ENCODE data around the gene SCAF11.

Gene SCAF11

DNA sequence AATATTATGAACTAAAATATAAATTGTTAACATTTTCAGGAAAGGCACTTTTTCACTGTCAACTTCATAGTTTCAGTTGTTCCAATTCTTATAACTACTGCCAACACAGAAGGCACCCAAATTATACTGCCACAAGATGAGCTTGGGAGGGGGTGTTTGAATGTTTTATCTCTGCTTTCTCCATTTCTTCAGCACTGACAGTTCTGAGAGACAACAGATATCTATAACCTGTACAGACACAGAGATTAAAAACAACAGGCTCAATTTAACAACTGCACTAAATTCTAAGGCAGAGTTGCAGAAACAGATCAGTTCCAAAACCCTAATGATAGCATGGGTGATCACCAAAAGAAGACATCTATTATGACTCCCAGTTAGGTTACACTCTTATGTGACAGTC, 12.8 kb downstream of the SCAF11 start:
- no peak for DNase-seq

DNA sequence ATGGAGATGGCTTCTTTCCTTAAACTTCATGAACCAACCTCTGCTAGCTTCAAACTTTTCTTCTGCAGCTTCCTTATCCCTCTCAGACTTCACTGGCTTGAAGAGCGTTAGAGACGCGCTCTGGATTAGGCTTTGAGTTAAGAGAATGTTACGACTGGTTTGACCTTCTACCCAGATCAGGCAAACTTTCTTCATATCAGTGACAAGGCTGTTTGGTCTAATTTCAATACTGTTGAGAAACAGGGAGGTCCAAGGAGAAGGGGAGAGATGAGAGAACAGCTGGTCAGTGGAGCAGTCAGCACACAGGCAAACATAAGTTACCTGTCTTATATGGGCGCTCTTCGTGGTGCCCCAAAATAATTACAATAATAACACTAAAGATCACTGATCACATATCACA, 14.9 kb downstream of the SCAF11 start:
- DNase-seq: no peak

DNA sequence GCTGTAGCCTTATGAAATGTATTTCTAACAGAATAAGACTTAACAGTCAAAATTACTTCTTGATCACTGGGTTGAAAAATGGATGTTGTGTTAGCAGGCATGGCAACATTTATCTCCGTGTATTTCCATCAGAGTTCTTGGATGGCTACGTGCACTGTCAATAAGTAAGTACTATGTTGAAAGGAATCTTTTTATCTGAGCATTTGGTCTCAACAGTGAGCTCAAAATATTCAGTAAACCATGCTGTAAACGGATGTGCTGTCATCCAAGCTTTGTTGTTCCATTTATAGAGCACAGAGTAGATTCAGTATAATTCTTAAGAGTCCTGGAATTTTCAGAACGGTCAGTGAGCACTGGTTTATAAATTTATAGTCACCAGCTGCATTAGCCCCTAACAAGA, 15.5 kb downstream of the SCAF11 start:
- no peak for DNase-seq

DNA sequence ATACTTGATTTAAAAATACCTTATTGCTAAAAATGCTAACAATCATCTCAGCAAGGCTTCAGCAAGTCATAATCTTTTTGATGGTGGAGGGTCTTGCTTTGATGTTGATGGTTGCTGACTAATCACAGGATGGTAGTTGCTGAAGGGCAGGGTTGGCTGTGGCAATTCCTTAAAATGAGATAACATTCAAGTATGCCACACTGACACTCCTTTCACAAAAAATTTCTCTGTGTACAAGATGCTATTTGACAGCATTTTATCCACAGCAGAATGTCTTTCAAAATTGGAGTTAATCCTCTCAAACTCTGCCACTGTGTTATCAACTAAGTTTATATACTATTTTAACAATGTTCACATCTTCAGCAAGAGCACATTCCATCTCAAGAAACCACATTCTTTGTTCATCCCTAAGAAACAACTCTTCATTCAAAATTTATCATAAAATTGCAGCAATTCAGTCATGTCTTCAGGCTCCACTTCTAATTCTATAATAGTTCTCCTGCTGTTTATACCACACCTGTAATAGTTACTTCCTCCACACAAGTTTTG, 16.1 kb downstream of the SCAF11 start:
- DNase-seq: no peak

DNA sequence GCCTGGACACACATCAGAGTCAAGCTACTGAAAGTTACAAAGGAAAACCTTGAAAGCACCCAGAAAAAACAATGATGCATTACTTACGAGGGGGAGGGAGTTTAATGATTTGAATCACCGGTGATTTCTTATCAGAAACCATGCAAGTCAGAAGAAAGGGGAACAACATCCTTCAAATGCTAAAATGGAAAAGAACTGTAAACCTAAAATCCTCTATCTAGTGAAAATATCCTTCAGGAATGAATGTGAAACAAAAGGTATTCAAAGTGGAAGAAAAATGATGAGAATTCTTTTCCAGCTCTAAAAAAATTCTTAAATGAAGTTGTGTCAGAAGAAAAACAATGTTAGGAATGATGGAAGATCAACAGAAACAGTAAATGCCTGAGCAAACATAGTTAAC, 16.8 kb downstream of the SCAF11 start:
- no peak for DNase-seq

DNA sequence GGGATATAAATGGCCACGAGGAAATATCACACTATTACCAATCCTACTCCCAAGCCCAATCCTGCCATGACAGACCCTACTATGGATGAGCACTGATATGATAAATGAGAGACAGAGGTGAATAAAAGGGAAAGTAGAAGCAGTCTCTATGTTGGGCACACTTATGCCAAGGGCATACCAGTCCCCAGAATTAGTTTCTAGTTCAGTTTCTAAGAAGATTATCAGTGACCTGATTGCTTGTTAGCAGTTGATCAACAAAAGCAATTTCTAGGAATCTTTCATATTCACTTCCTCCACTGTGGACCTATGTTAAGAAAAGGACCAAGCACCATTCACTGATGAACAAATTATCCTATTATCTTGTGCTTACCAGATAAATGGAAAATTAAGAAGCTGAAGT, 20.0 kb downstream of the SCAF11 start:
- DNase-seq: no peak

DNA sequence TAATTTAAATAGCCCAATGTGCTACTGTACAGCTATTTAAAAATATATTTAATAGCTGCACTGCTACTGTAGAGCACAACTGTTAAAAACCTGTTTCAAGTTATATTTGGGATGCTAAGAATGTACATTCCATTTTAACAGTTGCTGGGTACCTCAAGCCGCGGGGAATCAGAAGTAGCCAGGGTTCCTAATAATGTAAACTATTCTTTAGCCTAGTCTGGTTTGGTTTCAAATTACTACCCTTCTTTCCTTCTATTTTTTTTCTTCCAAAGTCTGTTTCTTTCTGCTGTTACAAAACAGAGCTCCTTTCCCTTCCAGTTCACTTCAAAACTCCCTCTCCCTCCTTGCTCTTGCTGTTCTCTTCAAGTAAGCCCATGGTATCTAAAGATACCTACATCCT, 21.3 kb downstream of the SCAF11 start:
- no peak for DNase-seq

DNA sequence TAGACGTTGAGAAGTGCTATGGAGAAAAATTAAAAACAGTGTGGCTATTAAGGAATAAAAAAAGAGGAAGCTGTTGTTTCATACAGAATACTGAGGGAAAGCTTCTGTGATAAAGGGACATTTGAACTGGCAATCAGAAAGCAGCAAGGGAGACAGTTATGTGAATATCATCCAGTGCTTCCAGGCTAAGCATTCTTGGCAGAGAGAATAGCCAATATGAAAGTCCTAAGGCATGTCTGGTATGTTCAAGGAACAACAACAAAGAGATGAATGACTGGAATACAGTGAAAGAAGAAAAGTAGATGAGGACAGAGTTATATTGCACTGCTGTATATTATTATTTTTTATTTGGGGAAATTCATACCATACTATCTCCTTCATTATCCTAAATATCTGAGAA, 23.9 kb downstream of the SCAF11 start:
- no peak for DNase-seq

DNA sequence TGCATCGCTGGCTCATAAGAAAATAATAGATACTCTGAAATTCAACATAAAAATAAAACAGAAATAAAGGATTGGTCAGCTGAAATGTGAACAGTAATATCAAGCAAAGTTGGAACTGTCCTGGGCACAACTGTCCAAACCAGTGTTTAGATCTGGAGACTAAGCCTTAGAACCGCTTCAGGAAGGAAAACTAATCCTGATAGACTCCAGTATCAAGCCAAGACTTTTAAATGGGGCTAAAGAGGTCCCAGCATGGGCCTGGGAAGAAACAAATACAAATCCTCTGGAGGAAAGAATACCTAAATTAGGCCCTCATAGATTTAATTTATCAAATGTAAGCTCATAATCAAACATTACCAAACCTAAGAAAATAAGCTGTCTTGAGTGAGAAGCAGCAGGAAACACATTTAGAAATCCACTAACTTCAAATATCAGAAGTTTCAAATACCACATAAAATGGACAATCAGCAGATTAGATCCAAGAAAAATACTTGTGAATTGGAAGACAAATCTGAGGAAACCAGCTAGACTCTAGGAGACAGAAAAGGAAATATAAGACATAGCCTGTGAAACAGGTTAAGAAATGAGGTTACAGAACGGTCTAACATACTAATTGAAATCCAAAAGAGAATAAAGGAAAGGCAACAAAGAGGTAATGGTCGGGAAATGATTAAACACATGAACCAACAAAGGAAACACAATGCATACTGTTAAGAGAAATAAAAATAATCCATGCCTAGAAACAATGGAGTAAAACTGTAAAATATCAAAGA, 27.6 kb downstream of the SCAF11 start:
- DNase-seq: no peak

DNA sequence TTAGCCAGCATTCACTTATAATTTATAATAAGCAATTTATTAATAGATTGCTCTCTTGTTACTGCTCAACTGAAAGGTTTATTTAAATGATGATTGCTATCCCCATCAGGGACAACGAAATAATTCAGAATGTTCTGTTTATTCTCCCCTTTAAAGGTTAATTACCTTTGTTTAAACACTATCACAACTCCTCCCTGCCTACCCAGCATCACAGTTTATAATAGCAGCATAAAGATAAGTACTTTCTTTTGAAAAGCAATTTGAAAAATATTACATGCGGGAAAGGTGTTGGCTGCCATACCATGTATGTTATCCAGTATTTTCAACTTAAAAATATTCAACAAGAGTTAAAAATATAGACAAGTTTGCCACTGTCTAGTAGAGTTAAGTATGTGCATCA, 30.6 kb downstream of the SCAF11 start:
- DNase-seq: peak in 1 of 2 experiments; percentile 25

DNA sequence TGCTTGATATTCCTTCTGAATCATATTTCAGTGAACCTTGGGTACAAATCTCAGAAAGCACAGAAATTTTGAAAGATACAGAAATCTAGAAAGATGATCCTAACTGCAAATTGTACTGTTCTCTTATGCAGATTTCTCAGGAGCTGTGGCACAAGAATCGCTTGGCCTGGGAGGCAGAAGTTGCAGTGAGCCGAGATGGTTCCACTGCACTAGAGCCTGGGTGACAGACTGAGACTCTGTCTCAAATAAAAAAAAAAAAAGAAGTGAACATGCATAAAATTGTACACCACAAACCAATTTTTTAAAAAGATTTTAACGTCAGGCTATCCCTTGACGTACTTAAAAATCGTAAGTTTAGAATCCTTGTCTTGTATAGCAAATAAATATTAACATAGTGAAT, 31.3 kb downstream of the SCAF11 start:
- no peak for DNase-seq

DNA sequence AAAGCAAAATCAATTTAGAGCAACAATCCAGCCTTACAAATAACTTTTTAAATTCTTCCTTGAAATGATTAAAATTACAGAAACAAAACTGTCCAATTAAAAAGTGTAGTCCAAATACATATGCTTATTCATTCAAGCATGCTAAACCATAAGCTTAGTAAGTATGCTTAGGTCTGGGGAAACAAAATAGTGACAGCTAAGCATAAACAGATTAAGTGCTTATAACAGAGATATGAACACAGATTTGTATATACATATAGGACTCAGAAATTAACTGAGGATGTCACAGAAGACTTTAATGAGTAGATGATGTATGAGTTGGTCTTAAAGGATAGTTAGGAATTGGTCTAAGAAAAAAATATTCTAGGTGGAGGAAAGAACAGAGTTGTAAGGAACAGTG, 41.8 kb downstream of the SCAF11 start:
- DNase-seq: no peak

DNA sequence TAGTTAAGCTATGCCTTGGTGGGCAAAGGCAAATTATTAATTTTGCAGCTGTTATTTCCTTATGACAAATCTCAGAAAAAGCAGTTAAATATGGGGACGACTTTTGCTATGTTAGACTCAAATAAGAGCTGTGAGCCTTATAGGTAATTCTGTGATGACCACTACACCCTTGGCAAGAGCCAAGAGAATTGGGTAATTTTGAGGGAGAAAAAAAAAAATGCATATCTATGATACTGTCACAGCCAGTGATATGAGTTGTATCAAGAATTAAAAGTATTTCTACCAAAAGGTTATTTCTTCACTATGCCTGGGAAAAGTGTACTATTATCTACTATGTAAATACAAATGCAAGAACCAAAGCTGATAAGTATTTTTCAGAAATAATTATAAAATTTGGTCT, 43.9 kb downstream of the SCAF11 start:
- DNase-seq: no peak

DNA sequence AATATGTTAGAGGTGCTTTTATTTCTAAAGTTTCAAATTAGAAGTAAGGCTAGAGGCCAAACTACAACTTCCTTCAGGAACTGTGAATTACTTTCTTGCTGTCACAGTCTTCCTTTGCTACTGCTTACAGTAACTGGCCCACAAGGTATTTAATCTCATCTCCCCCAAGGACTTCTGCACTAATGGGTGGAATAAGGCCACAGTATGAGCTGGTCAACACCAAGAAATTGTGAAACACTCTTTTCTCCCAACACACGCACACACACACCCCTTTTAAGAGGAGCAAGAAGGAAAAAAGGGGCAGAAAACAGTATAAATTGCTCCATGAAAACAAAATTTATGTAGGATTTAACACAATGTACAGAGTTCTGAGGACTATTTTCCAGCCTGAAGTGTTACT, 45.6 kb downstream of the SCAF11 start:
- DNase-seq: no peak

DNA sequence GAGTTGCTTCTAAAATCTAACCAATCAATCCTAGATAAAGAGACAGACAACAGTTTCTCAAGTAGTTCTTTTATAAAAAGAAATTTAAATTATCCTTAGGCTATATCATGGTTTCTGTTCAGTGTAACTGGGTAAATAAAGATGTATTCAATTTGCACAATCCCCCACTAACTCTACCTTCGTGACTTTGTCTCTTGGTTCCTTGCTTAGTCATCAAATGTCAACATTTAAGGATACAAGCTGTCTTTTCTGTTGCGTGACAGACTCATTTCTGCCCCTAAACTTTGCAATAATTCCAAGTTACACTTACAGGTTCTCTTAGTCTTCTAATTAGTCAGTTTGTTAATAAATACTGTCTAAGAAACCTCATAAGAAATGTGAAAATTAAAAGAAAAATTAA, 50.6 kb downstream of the SCAF11 start:
- no peak for DNase-seq

DNA sequence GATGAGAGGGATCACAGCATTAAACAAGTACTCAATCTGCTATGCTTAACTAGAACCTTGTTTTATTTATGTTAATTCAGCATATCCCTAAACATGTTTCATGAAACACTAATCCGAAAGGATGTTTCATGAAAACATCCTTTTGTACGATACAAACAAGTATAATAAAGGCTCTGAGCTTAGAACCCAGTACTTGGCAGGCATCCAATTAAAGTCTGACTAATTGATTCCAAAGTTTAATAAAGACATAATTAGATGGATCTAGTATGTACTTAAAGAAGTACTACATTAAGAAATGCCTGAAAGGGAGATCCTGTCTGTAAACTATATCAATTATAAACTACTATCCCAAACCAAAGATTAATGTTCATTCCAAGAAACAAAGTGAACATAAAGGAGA, 51.8 kb downstream of the SCAF11 start:
- DNase-seq: no peak

DNA sequence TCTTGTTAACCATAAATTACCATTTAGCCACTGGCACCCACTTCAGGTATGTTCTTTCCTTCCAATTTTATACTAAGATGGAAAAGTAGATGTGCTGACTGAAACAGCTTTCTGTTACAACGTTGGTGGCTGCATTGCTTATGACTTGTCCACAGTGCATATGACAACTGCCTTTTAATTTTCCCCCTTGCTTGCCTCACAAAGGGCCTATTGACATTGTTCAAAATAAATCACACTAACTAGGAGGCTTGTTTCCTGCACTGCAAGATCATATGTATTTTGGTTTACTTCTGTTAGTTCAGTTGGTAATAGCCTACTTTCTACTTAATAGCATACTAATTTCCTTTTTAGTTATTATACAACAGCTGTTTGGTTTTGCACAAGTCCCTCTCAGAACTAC, 55.4 kb downstream of the SCAF11 start:
- peak; percentile 66 to 86 for DNase-seq

DNA sequence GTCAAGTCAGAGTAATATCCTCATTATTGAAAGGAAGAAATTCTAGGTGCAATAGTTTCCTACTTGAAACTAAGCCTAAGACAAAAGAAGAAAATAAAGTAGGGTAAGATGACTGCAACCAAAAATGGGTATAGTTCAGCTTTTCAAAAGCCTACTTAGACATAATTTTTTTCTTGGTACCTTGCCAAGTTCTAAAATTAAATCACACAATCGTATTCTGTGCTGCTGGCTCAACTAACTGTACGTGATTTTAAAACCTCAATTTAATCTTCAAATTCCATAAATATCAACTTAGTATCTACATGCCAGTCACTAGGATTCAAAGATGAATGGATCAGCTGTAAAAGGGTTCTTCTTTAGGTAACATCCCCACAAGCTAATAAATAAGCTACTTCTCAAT, 56.9 kb downstream of the SCAF11 start:
- no peak for DNase-seq

DNA sequence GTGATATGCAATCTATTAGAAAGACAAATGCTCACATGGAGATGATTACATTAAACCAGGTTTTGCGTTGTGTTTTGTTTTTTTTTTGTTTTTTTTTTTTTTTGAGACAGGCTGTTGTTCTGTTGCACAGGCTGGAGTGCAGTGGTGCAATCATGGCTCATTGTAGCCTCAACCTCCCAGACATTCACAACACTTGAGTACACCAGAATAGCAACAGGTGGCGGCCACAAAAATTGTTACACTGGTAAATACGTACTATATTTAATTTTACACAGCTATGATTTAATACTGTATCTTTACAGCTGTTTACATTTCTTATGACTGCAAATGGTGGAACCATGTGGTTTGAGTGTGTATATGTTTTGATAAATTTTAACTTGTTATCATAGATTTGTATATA, 60.0 kb downstream of the SCAF11 start:
- DNase-seq: no peak

DNA sequence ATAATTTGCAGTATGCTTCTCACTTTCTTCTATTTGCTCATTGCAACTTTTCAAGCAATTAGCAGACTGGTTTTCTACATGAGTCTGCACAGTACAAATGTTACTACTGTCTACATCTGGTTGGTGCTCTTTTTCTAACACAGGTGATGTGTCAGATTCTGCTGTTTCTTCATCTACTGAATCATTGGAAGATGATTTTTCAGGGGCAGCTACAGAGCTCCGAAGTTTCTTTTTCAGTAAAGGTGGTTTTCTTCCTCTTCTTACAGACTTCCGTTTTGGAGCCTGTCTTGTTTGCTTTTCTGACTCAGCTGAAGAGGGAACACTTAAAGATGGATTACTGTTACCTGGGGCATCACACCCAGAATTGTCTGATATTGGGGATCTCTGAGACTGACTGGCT, 62.1 kb downstream of the SCAF11 start:
- no peak for DNase-seq

DNA sequence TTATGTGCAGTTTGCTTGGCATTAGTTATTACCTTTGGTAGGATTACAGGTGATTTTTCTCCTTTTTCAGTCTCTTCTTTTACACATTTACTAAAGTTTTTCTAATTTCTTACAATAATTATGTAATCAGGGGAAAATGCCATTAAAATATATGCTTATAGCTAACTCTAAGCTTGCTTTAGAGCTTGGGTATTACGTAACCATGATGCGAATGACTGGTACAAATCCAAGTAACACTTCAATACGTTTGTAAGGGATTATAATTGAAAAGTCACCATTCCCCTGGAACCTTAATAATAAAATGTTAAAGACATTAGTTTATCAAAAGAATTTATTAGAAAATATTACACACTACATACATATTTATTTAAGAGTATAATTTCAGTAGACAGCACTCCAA, 71.6 kb downstream of the SCAF11 start:
- DNase-seq: no peak

DNA sequence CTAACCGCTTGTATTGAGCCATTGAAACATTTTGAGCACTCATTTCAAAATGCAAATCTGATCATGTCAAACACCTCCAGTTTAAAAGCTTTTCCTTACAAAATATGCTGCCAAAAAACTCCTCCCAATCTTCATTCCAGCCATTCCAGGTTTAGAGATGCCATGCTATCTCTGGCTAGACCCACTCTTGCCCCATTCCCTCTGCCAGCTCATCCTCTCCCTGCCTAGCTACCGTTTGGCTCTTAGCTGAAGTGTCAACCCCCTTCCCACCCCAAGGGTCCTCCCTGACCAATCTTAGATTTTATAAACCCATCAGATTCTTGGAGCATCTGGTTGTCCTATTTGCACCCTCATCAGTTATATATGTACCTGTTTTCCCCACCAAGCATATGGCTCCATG, 75.0 kb downstream of the SCAF11 start:
- DNase-seq: no peak

DNA sequence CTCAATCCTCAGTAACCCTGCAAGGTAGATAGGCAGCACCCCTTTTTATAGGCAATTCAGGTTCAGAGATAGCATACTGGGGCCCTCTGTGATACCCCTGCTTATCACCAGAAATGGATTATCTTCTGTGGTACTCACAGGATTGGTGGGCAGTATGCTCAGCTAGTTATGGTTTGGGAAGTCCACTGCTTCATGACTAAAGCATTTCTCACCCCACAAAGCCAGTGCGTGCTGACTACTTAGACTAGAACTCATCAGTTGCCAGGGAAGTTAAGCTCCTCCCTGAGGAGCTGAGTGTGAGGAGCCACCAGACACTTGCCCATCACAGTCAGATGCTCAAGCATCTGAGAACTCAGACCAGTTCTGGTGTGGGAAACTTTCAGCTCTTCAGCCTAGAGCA, 76.3 kb downstream of the SCAF11 start:
- DNase-seq: no peak

DNA sequence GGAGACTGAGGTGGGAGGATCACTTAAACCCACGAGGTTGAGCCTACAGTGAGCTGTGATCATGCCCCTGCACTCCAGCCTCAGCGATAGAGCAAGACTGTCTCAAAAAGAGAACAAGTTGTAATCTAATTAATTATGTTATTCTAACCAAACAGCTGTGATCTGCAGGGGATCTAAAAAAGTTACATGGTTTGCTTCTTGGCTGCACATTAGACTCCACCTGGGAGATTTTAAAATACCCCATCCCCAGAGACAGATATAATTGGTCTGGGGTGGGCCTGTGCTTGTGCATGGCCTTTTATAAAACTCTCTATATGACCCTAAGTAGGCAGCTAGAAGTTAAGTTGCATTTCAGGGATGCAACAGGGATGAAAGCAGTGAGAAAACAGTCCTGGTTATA, 76.7 kb downstream of the SCAF11 start:
- DNase-seq: no peak

DNA sequence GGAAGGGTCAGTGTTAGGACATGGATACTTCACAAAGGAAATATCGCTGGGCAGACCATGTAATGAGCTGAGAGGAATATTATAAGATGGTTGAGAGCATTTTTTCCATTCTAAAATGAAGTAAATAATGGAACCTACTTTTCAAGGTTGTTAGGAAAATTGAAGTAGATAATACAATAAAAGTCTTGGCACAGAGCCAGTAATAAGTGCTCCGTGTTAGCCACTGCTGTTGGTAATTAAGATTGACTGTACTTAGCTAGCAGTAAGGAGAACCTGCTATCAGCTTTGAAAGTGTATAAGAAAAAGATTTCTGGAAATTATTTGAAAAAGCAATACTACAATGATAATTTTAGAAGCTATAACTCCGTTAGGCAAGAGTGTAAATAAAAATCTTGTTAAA, 77.6 kb downstream of the SCAF11 start:
- peak in 1 of 2 experiments; percentile 30 for DNase-seq

Measured in NCI-H2081 (cell line).